Stromal cell of bone marrow (primary cell): ENCODE data around the gene PRKCZ.
"Not testable (repeated sequence)": the region's sequence is repeated elsewhere in the genome, so short reads cannot be mapped to it uniquely, and the experiment has no call there.

Experiments used
- DNase-seq: peaks from one replicate; pipeline ENCODE4 v3.0.0-alpha.2; 2012; ENCODE audit warnings: low read depth

PRKCZ gene

GRCh38 chr1:2103266-2103900 is 53.2 kb downstream of the PRKCZ start:
- DNase-seq = no peak

- DNase-seq = no peak
Observed at GRCh38 chr1:2103901-2104590, 53.8 kb downstream of the PRKCZ start.

- no peak for DNase-seq
Observed at GRCh38 chr1:2104621-2105427, 54.6 kb downstream of the PRKCZ start.

- no peak for DNase-seq
Observed at GRCh38 chr1:2105781-2106524, 55.7 kb downstream of the PRKCZ start.

- DNase-seq = no peak
Observed at GRCh38 chr1:2106659-2107405, 56.6 kb downstream of the PRKCZ start.

GRCh38 chr1:2107586-2108212 is 57.5 kb downstream of the PRKCZ start:
- no peak for DNase-seq

GRCh38 chr1:2108213-2108876 is 58.1 kb downstream of the PRKCZ start:
- no peak for DNase-seq

- DNase-seq = no peak
Observed at GRCh38 chr1:2108877-2109580, 58.8 kb downstream of the PRKCZ start.

GRCh38 chr1:2109581-2110021 is 59.4 kb downstream of the PRKCZ start:
- DNase-seq = no peak

- DNase-seq = no peak
Observed at GRCh38 chr1:2110191-2110737, 60.1 kb downstream of the PRKCZ start.

GRCh38 chr1:2110738-2111673 is 60.8 kb downstream of the PRKCZ start:
- no peak for DNase-seq

GRCh38 chr1:2111674-2112035 is 61.4 kb downstream of the PRKCZ start:
- no peak for DNase-seq

- DNase-seq = no peak
Observed at GRCh38 chr1:2112280-2112701, 62.1 kb downstream of the PRKCZ start.

- DNase-seq = no peak
Observed at GRCh38 chr1:2113620-2114135, 63.5 kb downstream of the PRKCZ start.

GRCh38 chr1:2114635-2115007 is 64.4 kb downstream of the PRKCZ start:
- DNase-seq = not testable (repeated sequence)

GRCh38 chr1:2115008-2115641 is 64.9 kb downstream of the PRKCZ start:
- DNase-seq = no peak

- DNase-seq = no peak
Observed at GRCh38 chr1:2115702-2116341, 65.6 kb downstream of the PRKCZ start.
